Measurements from ENCODE around the gene JTB. TPM values are rescaled to one million over a fixed set of nuclear protein-coding genes. Genes with fewer than 3 reads are reported as not detected.

JTB gene
- total and polyA plus RNA-seq, 9 donors: 70.2 to 105 (median 86.8) TPM

DNA sequence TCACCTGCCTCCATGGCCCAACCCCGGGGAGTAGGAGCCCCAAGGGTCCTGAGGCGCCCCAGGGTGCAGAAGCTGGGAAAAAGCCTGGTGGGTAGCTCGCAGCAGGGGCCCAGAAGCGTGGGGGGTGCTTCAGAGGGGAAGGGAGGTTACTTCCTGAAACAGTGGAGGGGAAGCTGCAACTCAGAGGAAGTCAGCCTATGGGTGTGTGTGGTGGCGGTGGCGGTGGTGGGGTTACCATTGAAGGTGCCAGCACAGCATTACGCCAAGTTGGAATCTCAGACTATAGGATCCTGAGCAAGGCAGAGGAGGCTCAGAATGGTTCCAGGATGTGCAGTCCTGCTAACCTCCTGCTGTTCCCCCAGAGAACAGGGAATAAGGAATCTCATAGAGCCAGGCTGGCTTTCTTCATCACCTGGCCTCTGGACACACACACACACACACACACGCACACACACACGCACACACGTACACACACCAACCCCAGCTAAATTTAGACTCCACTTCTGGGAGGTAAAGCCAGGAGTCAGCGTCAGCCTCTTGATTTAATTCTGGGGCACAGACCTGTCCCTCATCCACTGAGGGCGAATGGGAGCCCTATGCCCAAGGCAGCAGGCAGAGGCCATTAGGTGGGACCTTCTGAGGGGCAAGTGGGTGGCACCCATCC is 32.2 kb downstream of the JTB start:
- peak; percentile 63 for DNase-seq

DNA sequence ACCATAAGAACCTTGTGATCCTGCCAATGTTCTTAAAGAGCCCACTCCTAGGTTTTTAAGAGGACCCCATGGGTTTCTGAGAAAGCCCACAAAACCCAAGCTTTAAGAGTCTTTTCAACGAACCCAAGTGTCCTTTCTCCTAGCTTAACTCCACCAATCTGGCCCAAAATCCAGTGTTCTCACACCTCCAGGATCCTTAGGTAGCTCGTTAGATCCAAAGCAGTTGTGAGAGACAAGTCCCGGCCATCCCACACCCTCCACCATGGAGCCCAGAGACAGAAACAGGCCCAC is 32.7 kb downstream of the JTB start:
- H3K9me3 ChIP-seq (replicated peaks; ENCODE audit: control insufficient read depth, low read depth, low read length): no peaks in the 10 kb centered on the region
- H3K27ac ChIP-seq (ENCODE audit: low read length): peak overlapping the region; percentile 95
- peaks cover 17% of the 10 kb centered on the region for H3K4me1 ChIP-seq (ENCODE audit: control insufficient read depth, insufficient read depth, low read length)
- no peak for DNase-seq
- 72% methylated on average over 3 of the region's 3 CpGs for WGBS (ENCODE audit: insufficient coverage)
- peak overlapping the region; percentile 71 for H3K4me3 ChIP-seq (ENCODE audit: low read length)
- H3K27me3 ChIP-seq (ENCODE audit: control insufficient read depth, insufficient read depth, low read length): no peaks in the 10 kb centered on the region
- peaks cover 62% of the 10 kb centered on the region for H3K36me3 ChIP-seq (ENCODE audit: control insufficient read depth, insufficient read depth, low read length)

More for the DNA sequence above, 32.2 kb downstream of the JTB start:
- Histone ChIP-seq H3K4me1 (ENCODE audit: control insufficient read depth, insufficient read depth, low read length) (peaks cover 17% of the 10 kb centered on the region), H3K9me3 (replicated peaks; ENCODE audit: control insufficient read depth, low read depth, low read length) (no peaks in the 10 kb centered on the region), H3K27me3 (ENCODE audit: control insufficient read depth, insufficient read depth, low read length) (no peaks in the 10 kb centered on the region), H3K36me3 (ENCODE audit: control insufficient read depth, insufficient read depth, low read length) (peaks cover 62% of the 10 kb centered on the region), H3K27ac (ENCODE audit: low read length) (peak overlapping the region; percentile 95), H3K4me3 (ENCODE audit: low read length) (peak overlapping the region; percentile 71)
- WGBS (ENCODE audit: insufficient coverage): 57% methylated on average over 6 of the region's 12 CpGs

DNA sequence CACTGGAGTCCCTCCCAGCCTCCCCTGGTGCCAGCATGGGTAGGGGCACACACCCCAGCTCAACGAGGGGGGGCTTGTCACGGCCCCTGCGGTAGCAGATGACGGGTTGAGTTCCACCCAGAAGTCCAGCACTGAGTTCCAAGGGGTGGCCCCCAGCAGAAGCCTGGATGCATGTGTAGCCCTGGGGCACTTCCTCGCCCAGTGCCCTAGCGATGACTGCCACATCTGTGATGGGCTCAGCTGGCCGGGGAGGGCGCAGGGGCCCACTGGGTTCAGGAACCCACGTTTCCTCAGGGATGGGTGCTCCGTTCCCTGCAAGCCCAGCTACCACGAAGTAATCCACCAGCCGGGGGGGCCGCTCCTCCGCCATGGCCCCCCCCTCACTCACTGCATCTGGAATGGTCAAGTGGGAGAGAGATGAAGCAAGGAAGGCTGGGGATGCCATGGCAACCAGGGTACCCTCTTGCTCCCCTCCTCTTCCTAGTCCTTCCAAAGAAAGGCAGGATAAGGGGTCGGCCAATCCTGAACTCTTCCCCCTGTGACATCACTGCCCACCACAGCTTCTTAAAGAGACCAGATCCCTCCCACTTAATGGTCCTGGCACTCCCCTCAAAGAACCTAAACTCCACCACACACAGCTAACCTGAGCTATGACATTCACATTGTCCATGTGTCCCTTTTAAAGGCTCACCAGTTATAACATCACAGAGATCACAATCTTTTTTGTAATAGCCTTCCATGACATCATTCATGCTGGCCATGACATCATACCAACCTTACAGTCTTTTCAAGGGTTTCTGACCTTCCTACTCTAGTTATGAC is 33.3 kb downstream of the JTB start:
- peak overlapping the region; percentile 95 for H3K27ac ChIP-seq (ENCODE audit: low read length)
- H3K36me3 ChIP-seq (ENCODE audit: control insufficient read depth, insufficient read depth, low read length): peaks cover 66% of the 10 kb centered on the region
- H3K27me3 ChIP-seq (ENCODE audit: control insufficient read depth, insufficient read depth, low read length): no peaks in the 10 kb centered on the region
- H3K9me3 ChIP-seq (replicated peaks; ENCODE audit: control insufficient read depth, low read depth, low read length): no peaks in the 10 kb centered on the region
- 87% methylated on average over 10 of the region's 15 CpGs for WGBS (ENCODE audit: insufficient coverage)
- peak overlapping the region; percentile 71 for H3K4me3 ChIP-seq (ENCODE audit: low read length)
- no peak for DNase-seq
- H3K4me1 ChIP-seq (ENCODE audit: control insufficient read depth, insufficient read depth, low read length): peaks cover 17% of the 10 kb centered on the region

DNA sequence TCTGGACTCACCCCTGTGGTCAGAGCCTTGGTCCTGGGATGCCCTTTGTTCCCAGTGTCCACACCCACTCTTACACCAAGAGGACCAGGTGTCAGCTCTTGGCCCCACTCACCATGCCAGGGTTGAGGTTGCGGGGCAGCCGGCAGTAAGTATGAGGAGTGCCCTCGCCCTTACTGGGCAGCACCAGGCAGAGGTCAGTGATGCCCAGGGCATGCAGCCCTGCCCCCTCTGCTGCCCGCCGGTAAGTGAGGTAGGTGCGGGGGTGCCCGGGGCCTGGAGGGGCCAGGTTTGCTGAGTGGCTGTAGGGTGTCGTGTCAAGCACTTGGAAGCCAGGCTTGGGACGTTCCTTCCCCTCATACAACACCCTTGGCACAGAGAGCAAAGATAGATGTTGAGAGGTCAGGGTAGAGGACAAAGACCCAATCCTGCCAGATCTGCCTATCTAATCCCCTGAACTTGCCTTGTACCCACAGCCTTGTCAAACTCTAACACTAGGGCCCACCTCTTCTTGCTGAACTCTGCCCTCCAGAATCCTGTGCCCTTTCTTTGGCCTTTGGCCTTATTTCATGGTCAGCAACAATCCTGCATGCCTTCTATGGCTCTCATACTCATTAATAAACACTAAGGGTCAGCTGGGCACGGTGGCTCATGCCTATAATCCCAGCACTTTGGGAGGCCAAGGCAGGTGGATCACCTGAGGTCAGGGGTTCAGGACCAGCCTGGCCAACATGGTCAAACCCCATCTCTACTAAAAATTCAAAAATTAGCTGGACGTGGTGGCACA is 34.5 kb downstream of the JTB start:
- Histone ChIP-seq H3K4me3 (ENCODE audit: low read length) (no peak overlapping the region), H3K27ac (ENCODE audit: low read length) (no peak overlapping the region)
- 80% methylated on average over 1 of the region's 11 CpGs for WGBS (ENCODE audit: insufficient coverage)

DNA sequence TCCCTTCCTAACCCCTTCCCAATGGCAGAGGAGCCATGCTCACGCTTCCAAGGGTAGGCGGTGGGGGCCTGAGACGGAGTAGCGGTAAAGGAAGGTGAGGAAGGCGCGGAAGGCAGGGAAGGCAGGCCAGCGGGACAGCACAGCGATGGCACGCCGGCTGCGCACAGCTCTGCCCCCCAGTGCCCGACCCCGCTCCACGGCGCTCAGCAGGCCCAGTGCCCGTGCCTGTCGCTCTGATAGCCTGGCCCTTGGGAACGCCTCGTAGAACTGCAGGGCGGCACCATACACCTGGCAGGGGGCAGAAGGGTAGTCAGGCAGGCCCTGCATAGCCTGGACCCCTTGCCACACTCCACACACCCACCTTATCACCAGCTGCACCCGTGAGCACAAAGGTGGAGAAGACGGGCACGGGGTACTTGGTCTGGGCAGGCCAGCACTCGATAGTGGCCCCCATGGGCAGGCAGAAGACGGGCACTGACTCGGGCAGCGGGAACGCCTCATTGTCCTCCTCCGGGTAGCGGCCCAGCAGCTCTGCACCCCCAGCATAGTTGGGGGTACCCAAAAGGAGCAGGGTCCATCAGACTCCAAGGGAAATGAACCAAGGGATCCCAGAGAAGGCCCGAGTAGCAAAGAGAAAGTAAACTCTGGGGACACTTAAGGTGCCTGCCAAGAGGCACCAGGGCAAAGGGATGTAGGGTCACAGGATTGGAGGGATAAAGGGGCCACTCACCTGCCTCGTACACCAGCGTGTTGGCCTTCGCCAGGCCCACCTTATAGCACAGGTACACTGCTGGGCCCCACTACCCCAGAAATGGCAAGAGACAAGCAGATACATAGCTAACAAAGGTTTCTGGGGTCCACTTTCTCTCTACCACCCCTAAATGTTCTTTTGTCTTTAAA is 35.4 kb downstream of the JTB start:
- WGBS (ENCODE audit: insufficient coverage): 95% methylated on average over 29 of the region's 34 CpGs
- H3K27me3 ChIP-seq (ENCODE audit: control insufficient read depth, insufficient read depth, low read length): no peaks in the 10 kb centered on the region
- no peak overlapping the region for H3K27ac ChIP-seq (ENCODE audit: low read length)
- peaks cover 17% of the 10 kb centered on the region for H3K4me1 ChIP-seq (ENCODE audit: control insufficient read depth, insufficient read depth, low read length)
- DNase-seq: no peak
- peaks cover 63% of the 10 kb centered on the region for H3K36me3 ChIP-seq (ENCODE audit: control insufficient read depth, insufficient read depth, low read length)
- H3K9me3 ChIP-seq (replicated peaks; ENCODE audit: control insufficient read depth, low read depth, low read length): no peaks in the 10 kb centered on the region
- H3K4me3 ChIP-seq (ENCODE audit: low read length): no peak overlapping the region

More for the DNA sequence above, 34.5 kb downstream of the JTB start:
- Histone ChIP-seq H3K36me3 (ENCODE audit: control insufficient read depth, insufficient read depth, low read length) (peaks cover 59% of the 10 kb centered on the region), H3K27me3 (ENCODE audit: control insufficient read depth, insufficient read depth, low read length) (no peaks in the 10 kb centered on the region), H3K9me3 (replicated peaks; ENCODE audit: control insufficient read depth, low read depth, low read length) (no peaks in the 10 kb centered on the region), H3K4me1 (ENCODE audit: control insufficient read depth, insufficient read depth, low read length) (peaks cover 17% of the 10 kb centered on the region)
- DNase-seq: no peak

DNA sequence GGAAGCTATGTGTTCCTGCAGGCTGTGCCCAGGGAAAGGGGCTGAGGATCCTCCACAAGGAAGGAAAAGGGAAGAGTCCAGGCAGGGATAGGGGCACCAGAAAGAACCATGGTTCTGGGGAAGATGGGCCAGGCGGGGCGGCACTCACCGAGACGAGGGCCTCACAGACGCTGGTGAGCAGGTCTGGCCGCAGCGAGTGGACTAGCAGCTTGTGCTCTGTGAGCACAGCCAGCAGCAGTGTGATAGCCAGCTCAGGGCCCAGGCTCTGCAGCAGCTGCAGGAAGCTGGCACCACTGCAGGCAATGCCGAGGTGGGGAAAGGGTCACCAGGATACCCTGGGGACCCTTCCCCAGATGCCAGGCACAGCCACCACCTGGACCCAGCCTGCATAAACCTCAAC is 36.7 kb downstream of the JTB start:
- no peaks in the 10 kb centered on the region for H3K27me3 ChIP-seq (ENCODE audit: control insufficient read depth, insufficient read depth, low read length)
- DNase-seq: no peak
- WGBS (ENCODE audit: insufficient coverage): 93% methylated on average over 8 of the region's 8 CpGs
- H3K9me3 ChIP-seq (replicated peaks; ENCODE audit: control insufficient read depth, low read depth, low read length): no peaks in the 10 kb centered on the region
- peaks cover 76% of the 10 kb centered on the region for H3K36me3 ChIP-seq (ENCODE audit: control insufficient read depth, insufficient read depth, low read length)
- peaks cover 13% of the 10 kb centered on the region for H3K4me1 ChIP-seq (ENCODE audit: control insufficient read depth, insufficient read depth, low read length)
- no peak overlapping the region for H3K4me3 ChIP-seq (ENCODE audit: low read length)
- H3K27ac ChIP-seq (ENCODE audit: low read length): no peak overlapping the region

DNA sequence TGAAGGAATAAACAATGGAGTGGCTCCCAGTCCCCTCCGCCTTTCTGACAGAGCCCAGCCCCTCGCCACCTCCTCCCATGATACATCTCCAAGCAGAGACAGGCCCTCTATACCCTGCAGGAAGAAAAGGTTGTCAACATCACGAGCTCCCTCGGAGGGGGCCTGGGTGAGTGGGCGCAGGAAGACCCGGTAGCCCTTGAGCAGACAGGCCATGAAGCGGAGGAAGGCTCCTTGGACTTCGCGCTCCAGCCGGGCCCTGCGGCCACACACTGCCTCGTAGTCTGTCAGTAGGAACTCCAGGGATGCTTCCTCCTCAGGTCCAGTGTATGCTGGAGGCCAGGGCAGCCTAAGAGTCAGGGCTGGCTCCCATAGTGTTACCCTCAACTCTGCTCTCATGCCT is 38.0 kb downstream of the JTB start:
- Histone ChIP-seq H3K9me3 (replicated peaks; ENCODE audit: control insufficient read depth, low read depth, low read length) (no peaks in the 10 kb centered on the region), H3K4me1 (ENCODE audit: control insufficient read depth, insufficient read depth, low read length) (peaks cover 3% of the 10 kb centered on the region), H3K27me3 (ENCODE audit: control insufficient read depth, insufficient read depth, low read length) (no peaks in the 10 kb centered on the region), H3K4me3 (ENCODE audit: low read length) (no peak overlapping the region), H3K27ac (ENCODE audit: low read length) (no peak overlapping the region), H3K36me3 (ENCODE audit: control insufficient read depth, insufficient read depth, low read length) (peaks cover 87% of the 10 kb centered on the region)
- DNase-seq: no peak
- WGBS (ENCODE audit: insufficient coverage): 88% methylated on average over 12 of the region's 12 CpGs

DNA sequence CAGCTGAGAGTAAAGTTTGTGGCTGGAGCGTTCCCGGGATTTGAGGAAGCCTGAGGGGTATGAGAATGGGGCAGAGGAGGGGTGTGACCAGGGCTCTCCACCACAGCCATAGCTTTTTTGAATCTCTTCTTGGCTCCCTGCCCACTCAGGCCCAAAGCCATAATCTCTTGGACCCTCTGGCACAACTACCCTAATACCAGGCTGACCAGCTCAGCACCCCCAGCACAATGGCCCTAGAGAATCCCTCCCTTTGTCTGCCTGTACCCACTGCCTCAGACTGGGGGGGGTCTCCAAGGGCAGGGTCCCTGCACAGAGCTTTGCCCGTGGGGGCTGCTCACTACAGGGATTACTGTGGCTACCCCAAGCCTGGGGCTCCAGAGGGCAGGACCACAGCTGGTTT is 38.5 kb downstream of the JTB start:
- Histone ChIP-seq H3K27ac (ENCODE audit: low read length) (no peak overlapping the region), H3K4me3 (ENCODE audit: low read length) (no peak overlapping the region), H3K9me3 (replicated peaks; ENCODE audit: control insufficient read depth, low read depth, low read length) (no peaks in the 10 kb centered on the region), H3K4me1 (ENCODE audit: control insufficient read depth, insufficient read depth, low read length) (no peaks in the 10 kb centered on the region), H3K27me3 (ENCODE audit: control insufficient read depth, insufficient read depth, low read length) (no peaks in the 10 kb centered on the region), H3K36me3 (ENCODE audit: control insufficient read depth, insufficient read depth, low read length) (peaks cover 88% of the 10 kb centered on the region)
- no peak for DNase-seq
- WGBS (ENCODE audit: insufficient coverage): 86% methylated on average over 1 of the region's 3 CpGs

DNA sequence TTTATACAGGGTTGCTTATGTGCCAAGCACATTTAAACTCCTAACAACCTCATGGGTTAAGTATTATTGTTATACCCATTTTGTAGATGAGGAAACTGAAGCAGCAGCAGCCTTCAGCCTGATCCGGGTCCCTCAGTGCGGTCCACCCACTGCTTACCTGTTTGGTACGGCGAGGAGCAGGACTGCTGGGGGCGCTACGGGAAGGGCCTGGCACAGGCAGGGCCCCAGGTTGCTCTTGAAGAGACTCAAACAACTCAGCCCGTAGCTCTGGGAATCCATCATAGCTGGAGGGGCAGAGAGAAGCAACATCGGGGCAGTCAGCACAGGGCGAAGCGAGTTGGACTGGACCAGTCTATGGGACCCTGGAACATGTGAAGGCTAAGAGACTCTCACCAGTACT is 40.1 kb downstream of the JTB start:
- 90% methylated on average over 7 of the region's 10 CpGs for WGBS (ENCODE audit: insufficient coverage)
- H3K4me3 ChIP-seq (ENCODE audit: low read length): no peak overlapping the region
- H3K27me3 ChIP-seq (ENCODE audit: control insufficient read depth, insufficient read depth, low read length): no peaks in the 10 kb centered on the region
- DNase-seq: no peak
- peaks cover 90% of the 10 kb centered on the region for H3K36me3 ChIP-seq (ENCODE audit: control insufficient read depth, insufficient read depth, low read length)
- H3K9me3 ChIP-seq (replicated peaks; ENCODE audit: control insufficient read depth, low read depth, low read length): no peaks in the 10 kb centered on the region
- no peaks in the 10 kb centered on the region for H3K4me1 ChIP-seq (ENCODE audit: control insufficient read depth, insufficient read depth, low read length)
- no peak overlapping the region for H3K27ac ChIP-seq (ENCODE audit: low read length)
